Vagina (tissue), 2 donors: Measurements from ENCODE around the gene HPD.

ENCODE experiments used
- POLR2A ChIP-seq, 2 donors: fragments of 450-650 bp; IDR thresholded peaks; one replicate each; pipeline ENCODE4 v1.6.1; 2017; ENCODE audit warnings: antibody characterized with exemption in 2 of 2, mild to moderate bottlenecking in 2 of 2, moderate library complexity in 2 of 2
- TF ChIP-seq, protein P1 (sequence below), 3 experiments: fragments of 450-650 bp in 2 of 3; fragments of 200-600 bp in 1 of 3; sonication (generic) in 1 of 3; IDR thresholded peaks; one replicate each; pipeline ENCODE4 v1.5.1; 2017 to 2019; ENCODE audit warnings: antibody characterized with exemption in 3 of 3, mild to moderate bottlenecking in 2 of 3, moderate library complexity in 2 of 3

DNA sequence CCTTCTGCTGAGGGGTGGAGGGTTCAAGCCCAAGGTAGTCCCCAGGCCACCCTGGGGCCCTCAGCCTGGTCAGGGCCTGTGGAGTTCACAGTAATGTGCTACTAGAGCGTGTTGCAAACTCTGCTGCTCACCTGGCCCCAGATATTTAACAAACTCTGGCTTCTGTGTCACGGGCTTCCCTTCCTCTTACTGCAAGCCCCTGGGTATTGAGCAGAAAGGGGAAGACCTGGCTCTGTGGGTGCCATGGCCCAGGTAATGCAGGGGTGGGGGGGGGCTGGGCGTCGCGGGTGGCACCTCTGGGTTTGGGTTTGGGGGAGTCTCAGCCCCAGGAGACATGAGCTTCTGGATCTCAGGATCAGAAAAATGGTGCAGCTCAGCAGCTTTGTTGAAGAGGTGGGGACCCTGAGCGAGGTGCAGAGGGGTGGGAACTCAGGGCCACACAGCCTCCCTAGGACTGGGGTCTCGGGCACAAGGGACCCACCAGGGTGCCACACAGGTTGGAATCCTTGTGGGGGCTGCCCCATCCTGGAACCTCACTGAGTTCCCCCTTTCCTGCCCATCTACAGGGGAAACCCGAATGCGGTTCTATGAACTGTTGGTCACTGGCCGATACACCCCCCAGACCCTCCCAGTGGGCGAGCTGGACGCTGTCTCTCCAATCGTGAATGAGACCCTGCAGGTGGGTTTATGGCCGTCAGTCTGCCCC, 50.9 kb downstream of the HPD start:
- TF ChIP-seq, protein P1, sequence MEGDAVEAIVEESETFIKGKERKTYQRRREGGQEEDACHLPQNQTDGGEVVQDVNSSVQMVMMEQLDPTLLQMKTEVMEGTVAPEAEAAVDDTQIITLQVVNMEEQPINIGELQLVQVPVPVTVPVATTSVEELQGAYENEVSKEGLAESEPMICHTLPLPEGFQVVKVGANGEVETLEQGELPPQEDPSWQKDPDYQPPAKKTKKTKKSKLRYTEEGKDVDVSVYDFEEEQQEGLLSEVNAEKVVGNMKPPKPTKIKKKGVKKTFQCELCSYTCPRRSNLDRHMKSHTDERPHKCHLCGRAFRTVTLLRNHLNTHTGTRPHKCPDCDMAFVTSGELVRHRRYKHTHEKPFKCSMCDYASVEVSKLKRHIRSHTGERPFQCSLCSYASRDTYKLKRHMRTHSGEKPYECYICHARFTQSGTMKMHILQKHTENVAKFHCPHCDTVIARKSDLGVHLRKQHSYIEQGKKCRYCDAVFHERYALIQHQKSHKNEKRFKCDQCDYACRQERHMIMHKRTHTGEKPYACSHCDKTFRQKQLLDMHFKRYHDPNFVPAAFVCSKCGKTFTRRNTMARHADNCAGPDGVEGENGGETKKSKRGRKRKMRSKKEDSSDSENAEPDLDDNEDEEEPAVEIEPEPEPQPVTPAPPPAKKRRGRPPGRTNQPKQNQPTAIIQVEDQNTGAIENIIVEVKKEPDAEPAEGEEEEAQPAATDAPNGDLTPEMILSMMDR (IDR thresholded peaks at IDR 0.05) = no peak
- TF ChIP-seq POLR2A (IDR thresholded peaks at IDR 0.05) = no peak
